Neural progenitor cell (in vitro differentiated cells): ENCODE measurements around the gene IGLON5. TPM values are rescaled to one million over a fixed set of nuclear protein-coding genes. Genes with fewer than 3 reads are reported as not detected.

Source experiments
- DNase-seq: peaks from one replicate; pipeline ENCODE4 v3.0.0-alpha.2; 2016; ENCODE audit warnings: low spot score
- H2AFZ ChIP-seq: fragments of 200-600 bp; sonication (generic); replicated peaks from 2 replicates; pipeline ENCODE4 v1.6.1; 2016; ENCODE audit warnings: antibody characterized with exemption
- H3F3A ChIP-seq: fragments of 200-600 bp; sonication (generic); 2 replicates; pipeline ENCODE4 v1.6.1; 2016; ENCODE audit warnings: antibody characterized with exemption, low read depth
- H3K27ac ChIP-seq: fragments of 200-600 bp; sonication (generic); 2 replicates; pipeline ENCODE4 v1.5.1; 2016; ENCODE audit warnings: mild to moderate bottlenecking
- H3K27me3 ChIP-seq: fragments of 200-600 bp; sonication (generic); 2 replicates; pipeline ENCODE4 v1.6.1; 2016; ENCODE audit warnings: mild to moderate bottlenecking, moderate library complexity
- H3K36me3 ChIP-seq: fragments of 200-600 bp; sonication (generic); 2 replicates; pipeline ENCODE4 v1.5.1; 2016
- H3K4me1 ChIP-seq: fragments of 200-600 bp; sonication (generic); 2 replicates; pipeline ENCODE4 v1.6.1; 2016; ENCODE audit warnings: mixed run types
- H3K4me2 ChIP-seq: fragments of 200-600 bp; sonication (generic); 2 replicates; pipeline ENCODE4 v1.6.1; 2016
- H3K4me3 ChIP-seq: fragments of 200-600 bp; sonication (generic); 2 replicates; pipeline ENCODE4 v1.5.1; 2016
- H3K79me2 ChIP-seq: fragments of 200-600 bp; sonication (generic); 2 replicates; pipeline ENCODE4 v1.6.1; 2016; ENCODE audit warnings: low read depth
- H3K9ac ChIP-seq: fragments of 200-600 bp; sonication (generic); 2 replicates; pipeline ENCODE4 v1.6.1; 2016
- H3K9me3 ChIP-seq: fragments of 200-600 bp; sonication (generic); 2 replicates; pipeline ENCODE4 v1.5.1; 2016; ENCODE audit warnings: low read depth
- H4K20me1 ChIP-seq: fragments of 200-600 bp; sonication (generic); 2 replicates; pipeline ENCODE4 v1.6.1; 2016; ENCODE audit warnings: low read depth
- H3K27ac Mint-ChIP-seq: 3 replicates; pipeline ENCODE4 v1.8.0; 2021; ENCODE audit warnings: mixed read lengths
- H3K27me3 Mint-ChIP-seq: 2 replicates; pipeline ENCODE4 v1.8.0; 2022; ENCODE audit warnings: low read depth, mild to moderate bottlenecking, inconsistent platforms, moderate library complexity, mixed read lengths; ENCODE audit not compliant: insufficient read depth
- H3K36me3 Mint-ChIP-seq: 3 replicates; pipeline ENCODE4 v1.8.0; 2021; ENCODE audit warnings: mixed read lengths
- H3K4me1 Mint-ChIP-seq: 3 replicates; pipeline ENCODE4 v1.8.0; 2021; ENCODE audit warnings: mixed read lengths
- H3K4me3 Mint-ChIP-seq: 3 replicates; pipeline ENCODE4 v1.8.0; 2021; ENCODE audit warnings: mild to moderate bottlenecking, moderate library complexity, mixed read lengths
- H3K9me3 Mint-ChIP-seq: 3 replicates; pipeline ENCODE4 v1.8.0; 2020; ENCODE audit warnings: mixed read lengths
- EZH2 ChIP-seq: fragments of 200-600 bp; sonication (generic); IDR thresholded peaks from 2 replicates; pipeline ENCODE4 v1.6.1; 2017; ENCODE audit warnings: antibody characterized with exemption, mild to moderate bottlenecking, moderate library complexity
- EZH2phosphoT487 ChIP-seq: fragments of 200-600 bp; sonication (generic); IDR thresholded peaks from 2 replicates; pipeline ENCODE4 v1.6.1; 2017; ENCODE audit warnings: antibody characterized with exemption
- total RNA-seq: library from RNA; depleted of rRNA; stranded (reverse); fragments of >200 nt; gene quantifications from 2 replicates; pipeline ENCODE4 v1.2.3, GENCODE V29; 2015; ENCODE audit warnings: low replicate concordance
- TF ChIP-seq, protein P1 (sequence below): fragments of 200-600 bp; sonication (generic); IDR thresholded peaks from 2 replicates; pipeline ENCODE4 v1.5.1; 2017; ENCODE audit warnings: antibody characterized with exemption, mild to moderate bottlenecking

IGLON5 gene
- total RNA-seq, 1 donor from 2014 or later = 5.4 TPM

DNA sequence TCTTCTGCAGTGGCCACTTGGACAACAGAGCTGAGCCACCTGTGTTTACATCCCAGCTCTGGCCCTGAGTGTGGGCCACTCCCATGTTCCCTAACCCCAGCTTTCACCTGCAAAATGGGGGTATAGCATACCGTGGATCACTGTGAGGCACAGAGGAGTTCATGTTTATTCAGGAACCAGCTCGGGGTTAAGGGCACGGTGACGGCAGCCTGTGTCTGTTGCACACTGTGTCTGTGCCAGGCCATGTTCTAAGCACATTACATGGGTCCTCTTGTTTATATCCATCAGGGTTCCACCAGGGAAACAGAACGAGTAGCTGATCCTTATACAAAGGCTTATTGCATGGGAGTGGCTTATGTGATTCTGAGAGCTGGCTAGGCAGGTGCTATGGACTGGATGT is 14.0 kb upstream of the IGLON5 start:
- H3F3A ChIP-seq = peaks cover 3% of the 10 kb centered on the region
- no peak overlapping the region for H3K4me3 Mint-ChIP-seq
- H3K9me3 Mint-ChIP-seq = no peaks in the 10 kb centered on the region
- no peak for DNase-seq
- no peak overlapping the region for H3K4me2 ChIP-seq
- no peaks in the 10 kb centered on the region for H3K79me2 ChIP-seq
- peaks cover 11% of the 10 kb centered on the region for H3K27me3 Mint-ChIP-seq
- no peak overlapping the region for H2AFZ ChIP-seq
- no peaks in the 10 kb centered on the region for H3K36me3 ChIP-seq
- H3K9me3 ChIP-seq = no peaks in the 10 kb centered on the region
- H3K36me3 Mint-ChIP-seq = no peaks in the 10 kb centered on the region
- no peaks in the 10 kb centered on the region for H4K20me1 ChIP-seq
- H3K27ac Mint-ChIP-seq = no peak overlapping the region
- no peak overlapping the region for H3K27ac ChIP-seq
- H3K4me1 ChIP-seq = peaks cover 28% of the 10 kb centered on the region
- no peak overlapping the region for H3K4me3 ChIP-seq
- TF ChIP-seq, protein P1, sequence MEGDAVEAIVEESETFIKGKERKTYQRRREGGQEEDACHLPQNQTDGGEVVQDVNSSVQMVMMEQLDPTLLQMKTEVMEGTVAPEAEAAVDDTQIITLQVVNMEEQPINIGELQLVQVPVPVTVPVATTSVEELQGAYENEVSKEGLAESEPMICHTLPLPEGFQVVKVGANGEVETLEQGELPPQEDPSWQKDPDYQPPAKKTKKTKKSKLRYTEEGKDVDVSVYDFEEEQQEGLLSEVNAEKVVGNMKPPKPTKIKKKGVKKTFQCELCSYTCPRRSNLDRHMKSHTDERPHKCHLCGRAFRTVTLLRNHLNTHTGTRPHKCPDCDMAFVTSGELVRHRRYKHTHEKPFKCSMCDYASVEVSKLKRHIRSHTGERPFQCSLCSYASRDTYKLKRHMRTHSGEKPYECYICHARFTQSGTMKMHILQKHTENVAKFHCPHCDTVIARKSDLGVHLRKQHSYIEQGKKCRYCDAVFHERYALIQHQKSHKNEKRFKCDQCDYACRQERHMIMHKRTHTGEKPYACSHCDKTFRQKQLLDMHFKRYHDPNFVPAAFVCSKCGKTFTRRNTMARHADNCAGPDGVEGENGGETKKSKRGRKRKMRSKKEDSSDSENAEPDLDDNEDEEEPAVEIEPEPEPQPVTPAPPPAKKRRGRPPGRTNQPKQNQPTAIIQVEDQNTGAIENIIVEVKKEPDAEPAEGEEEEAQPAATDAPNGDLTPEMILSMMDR = no peak
- no peak for TF ChIP-seq EZH2phosphoT487
- TF ChIP-seq EZH2 = no peak
- peaks cover 28% of the 10 kb centered on the region for H3K4me1 Mint-ChIP-seq
- H3K9ac ChIP-seq = no peak overlapping the region
- H3K27me3 ChIP-seq = peaks cover 16% of the 10 kb centered on the region

DNA sequence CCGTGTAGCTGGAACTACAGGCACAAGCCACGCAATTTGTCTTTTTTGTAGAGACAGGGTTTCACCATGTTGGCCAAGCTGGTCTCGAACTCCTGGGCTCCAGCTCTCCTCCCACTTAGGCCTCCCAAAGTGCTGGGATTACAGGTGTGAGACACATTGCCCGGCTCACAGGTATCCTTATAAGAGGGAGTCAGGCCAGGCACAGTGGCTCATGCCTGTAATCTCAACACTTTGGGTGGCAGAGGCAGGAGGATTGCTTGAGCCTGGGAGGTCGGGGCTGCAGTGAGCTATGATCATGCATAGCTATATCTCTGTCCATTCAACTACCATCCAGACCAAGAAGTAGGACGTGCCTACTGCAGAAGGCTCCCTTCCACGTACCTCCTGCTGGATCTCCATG is 10.2 kb upstream of the IGLON5 start:
- no peak for DNase-seq
- no peak overlapping the region for H3K27ac Mint-ChIP-seq
- Histone ChIP-seq H3K27me3 (no peaks in the 10 kb centered on the region), H3K4me3 (no peak overlapping the region), H3K79me2 (no peaks in the 10 kb centered on the region), H3F3A (no peaks in the 10 kb centered on the region), H3K9me3 (no peaks in the 10 kb centered on the region), H3K27ac (no peak overlapping the region), H3K36me3 (no peaks in the 10 kb centered on the region), H4K20me1 (no peaks in the 10 kb centered on the region), H3K9ac (no peak overlapping the region), H3K4me2 (no peak overlapping the region), H3K4me1 (no peaks in the 10 kb centered on the region), H2AFZ (no peak overlapping the region)
- no peaks in the 10 kb centered on the region for H3K36me3 Mint-ChIP-seq
- H3K4me3 Mint-ChIP-seq = no peak overlapping the region
- peaks cover 3% of the 10 kb centered on the region for H3K4me1 Mint-ChIP-seq
- H3K9me3 Mint-ChIP-seq = peaks cover 11% of the 10 kb centered on the region
- peaks cover 11% of the 10 kb centered on the region for H3K27me3 Mint-ChIP-seq
- no peak for TF ChIP-seq EZH2
- no peak for TF ChIP-seq EZH2phosphoT487
- TF ChIP-seq, protein P1 = no peak

DNA sequence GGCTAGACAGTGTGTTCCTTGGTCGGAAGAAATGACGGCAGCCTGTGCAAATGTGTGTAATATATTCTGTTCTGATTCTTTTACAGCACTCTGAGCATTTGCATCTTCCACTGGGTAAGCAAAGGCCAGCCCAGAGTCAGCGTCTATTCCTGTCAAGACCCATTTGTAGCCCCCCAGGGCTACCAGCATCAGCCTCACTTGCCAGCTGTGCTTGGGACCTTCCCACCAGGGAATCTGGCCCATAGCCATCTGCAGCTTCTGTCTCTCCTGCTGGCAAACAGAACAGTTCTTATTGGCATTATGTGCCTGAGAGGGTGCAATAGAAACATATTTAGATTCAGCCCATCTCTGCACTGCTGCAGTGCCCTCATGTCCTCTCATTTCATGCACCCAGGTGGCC is 6.0 kb upstream of the IGLON5 start:
- TF ChIP-seq, protein P1 = no peak
- no peak for TF ChIP-seq EZH2phosphoT487
- TF ChIP-seq EZH2 = no peak
- Histone ChIP-seq H3K36me3 (no peaks in the 10 kb centered on the region), H3K9me3 (no peaks in the 10 kb centered on the region), H3K27ac (no peak overlapping the region), H3K4me3 (no peak overlapping the region), H3K27me3 (no peaks in the 10 kb centered on the region), H3F3A (peaks cover 5% of the 10 kb centered on the region), H3K79me2 (no peaks in the 10 kb centered on the region), H3K4me1 (no peaks in the 10 kb centered on the region), H4K20me1 (no peaks in the 10 kb centered on the region), H2AFZ (no peak overlapping the region), H3K4me2 (no peak overlapping the region), H3K9ac (no peak overlapping the region)
- Mint-ChIP-seq H3K9me3 (peaks cover 22% of the 10 kb centered on the region), H3K27ac (no peak overlapping the region), H3K4me1 (peaks cover 10% of the 10 kb centered on the region), H3K4me3 (no peak overlapping the region), H3K36me3 (no peaks in the 10 kb centered on the region), H3K27me3 (peaks cover 7% of the 10 kb centered on the region)
- no peak for DNase-seq
